Right cardiac atrium (tissue), 5 donors: Measurements from ENCODE around the gene GRPEL2. TPM values are rescaled to one million over a fixed set of nuclear protein-coding genes. Genes with fewer than 3 reads are reported as not detected.
A peak's percentile ranks its signal among the peaks of the same experiment; 100 is the strongest.

ENCODE experiments used
- ATAC-seq, 2 donors: fragments of 200-7000 bp; cut with Tn5 transposase; one replicate each; pipeline versions ENCODE4 v1.8.0 to v1.9.1; 2020; ENCODE audit warnings: moderate library complexity in 2 of 2, mild to moderate bottlenecking in 1 of 2
- DNase-seq, 3 donors: peaks; one replicate each; pipeline ENCODE4 v3.0.0-alpha.2; 2020
- H3K27ac ChIP-seq: one replicate; pipeline ENCODE4 v1.5.1; 2013; ENCODE audit warnings: mild to moderate bottlenecking, low read length, control low read depth, moderate library complexity
- H3K27me3 ChIP-seq: one replicate; pipeline ENCODE4 v1.6.1; 2013; ENCODE audit not compliant: control insufficient read depth, insufficient read depth
- H3K4me1 ChIP-seq: one replicate; pipeline ENCODE4 v1.6.1; 2013; ENCODE audit warnings: low read length; ENCODE audit not compliant: control insufficient read depth, insufficient read depth
- H3K4me3 ChIP-seq: one replicate; pipeline ENCODE4 v1.5.1; 2013; ENCODE audit warnings: low read length, control low read depth
- H3K9me3 ChIP-seq: one replicate; pipeline ENCODE4 v1.6.1; 2013; ENCODE audit warnings: low read length; ENCODE audit not compliant: control insufficient read depth
- WGBS: extraction: QIAGEN DNeasy Blood & Tissue Kit; methylation state at CpG from one replicate; pipeline ENCODE4 v1.1.7; 2013; 5-methylcytosine and 5-hydroxymethylcytosine counted together
- intact Hi-C, 4 donors: fragments of 100-400 bp; cut with DNase I; formaldehyde crosslinking; loops; one replicate each; pipeline versions ENCODE4 v1.11.0 to v1.14.0; 2022 to 2023
- long read RNA-seq, 4 donors: library from polyadenylated mRNA; unstranded; transcript quantifications; one replicate each; pipeline ENCODE4 v2.0.0, GENCODE V29; 2020 to 2021
- polyA plus RNA-seq: library from polyadenylated mRNA; stranded (reverse); fragments of 200-250 nt; gene quantifications from one replicate; pipeline ENCODE4 v1.2.3, GENCODE V29; 2013
- total RNA-seq, 4 donors: library from RNA; stranded (reverse); fragmentation: NEBNext Ultra II Directional; extraction: Animal tissue kit (Norgen Biotek cat#: 25700); gene quantifications; one replicate each; pipeline ENCODE4 v1.2.1, GENCODE V29; 2021
- donor health status: healthy with polysubstance abuse.
- donor health status: DM: no; HTN: yes; CAD: no.
- donor health status: DM: no; HTN: no; CAD: no.
- donor health status: DM: no; HTN: yes; CAD: no; lungs with severe emphysema.
- donor health status: DM: yes; HTN: yes; CAD: no.

GRPEL2 gene, protein sequence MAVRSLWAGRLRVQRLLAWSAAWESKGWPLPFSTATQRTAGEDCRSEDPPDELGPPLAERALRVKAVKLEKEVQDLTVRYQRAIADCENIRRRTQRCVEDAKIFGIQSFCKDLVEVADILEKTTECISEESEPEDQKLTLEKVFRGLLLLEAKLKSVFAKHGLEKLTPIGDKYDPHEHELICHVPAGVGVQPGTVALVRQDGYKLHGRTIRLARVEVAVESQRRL
- 10 to 100 TPM in 1 of 4 donors, 1 to 10 TPM in 3; 9.1 to 11.3 (median 9.4) TPM for total RNA-seq
- 4.8 TPM for polyA plus RNA-seq
- long read RNA-seq, donor 1, full-length matches to known transcripts, result 3 of 6 reads
- long read RNA-seq, donor 1, partial matches to known transcripts, result 0 of 6 reads
- long read RNA-seq, donor 1, other reads (novel, unspliced or antisense), result 3 of 6 reads
- long read RNA-seq, donor 2, full-length matches to known transcripts, result 2 of 2 reads
- long read RNA-seq, donor 2, partial matches to known transcripts, result 0 of 2 reads
- long read RNA-seq, donor 2, other reads (novel, unspliced or antisense), result 0 of 2 reads
- long read RNA-seq, donor 3, full-length matches to known transcripts, result 22 of 34 reads
- long read RNA-seq, donor 3, partial matches to known transcripts, result 1 of 34 reads
- long read RNA-seq, donor 3, other reads (novel, unspliced or antisense), result 11 of 34 reads
- long read RNA-seq, donor 4, full-length matches to known transcripts, result 3 of 5 reads
- long read RNA-seq, donor 4, partial matches to known transcripts, result 0 of 5 reads
- long read RNA-seq, donor 4, other reads (novel, unspliced or antisense), result 2 of 5 reads

DNA sequence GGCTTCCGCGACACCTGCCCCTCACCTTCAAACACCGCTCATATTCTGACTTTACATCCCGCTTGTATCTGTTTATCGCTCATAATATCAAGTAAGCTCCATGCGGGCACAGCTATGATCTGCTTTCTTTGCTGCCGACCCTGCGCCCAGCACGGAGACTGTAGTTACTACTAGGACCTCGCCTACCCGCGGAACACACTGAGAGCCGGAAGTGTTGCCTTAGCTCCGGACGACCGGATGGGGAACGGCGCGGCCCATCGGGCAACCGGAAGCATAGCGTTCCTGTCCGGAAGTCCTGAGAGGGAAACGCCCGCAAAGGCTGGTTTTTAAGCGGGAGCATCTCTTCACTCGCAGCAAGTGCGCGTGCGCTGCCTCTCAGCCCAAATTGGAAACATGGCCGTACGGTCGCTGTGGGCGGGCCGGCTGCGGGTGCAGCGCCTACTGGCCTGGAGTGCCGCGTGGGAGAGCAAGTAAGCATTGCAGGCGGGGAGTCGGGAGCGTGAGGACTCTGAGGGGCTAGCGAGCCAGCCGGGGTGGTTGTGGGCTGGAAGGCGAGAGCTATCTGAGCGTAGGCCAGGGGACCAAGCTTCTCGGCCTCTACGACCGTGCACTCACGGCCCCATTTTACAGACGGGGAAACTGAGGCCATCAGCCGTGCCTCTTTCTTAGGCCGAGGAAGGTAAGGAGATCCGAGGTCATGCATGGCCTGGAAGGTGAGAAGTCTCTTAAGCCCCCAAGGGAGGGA lies at the start of gene GRPEL2:
GRPEL2 (plus strand) TSS at position 353 of the 745 bp plus-strand sequence; CDS start at position 394, 41 bp downstream.
- H3K4me3 ChIP-seq, result peak within 1 kb of the TSS; percentile 51
- ATAC-seq, result peak; percentile 97 to 99
- peak within 1 kb of the TSS; percentile 84 for H3K27ac ChIP-seq
- peak; percentile 97 to 99 (median 98) for DNase-seq
- intact Hi-C loops, result no loop called here
- no peaks in the 10 kb centered on the region for H3K27me3 ChIP-seq
- no peaks in the 10 kb centered on the region for H3K4me1 ChIP-seq
- H3K9me3 ChIP-seq, result no peaks in the 10 kb centered on the region
- under 1% methylated on average over 54 of the region's 54 CpGs for WGBS

DNA sequence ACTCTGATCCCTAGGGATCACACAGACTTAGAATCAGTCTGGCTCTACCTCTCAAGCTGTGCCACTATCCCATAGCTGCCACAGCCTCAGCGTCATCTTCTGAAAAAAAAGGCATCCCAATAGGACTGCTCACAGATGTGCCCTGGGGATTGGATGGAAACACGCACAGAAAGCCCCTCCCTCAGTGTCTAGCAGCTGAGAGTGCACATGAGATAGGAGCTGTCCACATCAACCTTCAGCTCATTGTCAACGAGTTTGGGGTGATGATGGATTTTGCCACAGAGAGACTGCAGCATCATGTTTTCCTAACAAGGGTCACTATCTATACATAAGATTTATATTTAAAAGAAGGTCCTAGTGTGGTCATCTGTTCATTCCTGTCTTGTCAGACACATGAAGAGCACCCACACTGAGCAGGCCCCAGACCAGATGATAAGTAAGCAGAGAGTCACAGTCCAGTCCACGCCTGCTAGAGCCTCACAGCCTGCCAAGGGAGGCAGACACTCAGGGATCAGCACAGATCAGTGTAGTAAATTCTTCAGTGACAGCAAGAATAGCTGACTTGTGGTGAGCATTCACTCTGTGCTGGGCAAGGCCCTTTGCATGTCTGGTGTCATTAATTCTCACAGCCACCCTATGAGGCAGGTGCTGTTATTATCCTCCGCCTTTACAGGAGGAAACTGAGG lies 47.8 kb upstream of the GRPEL2 start:
- DNase-seq, result peak in 2 of 3 donors; percentile 65 to 77
- peak; percentile 50 to 71 for ATAC-seq
- intact Hi-C loops, result no loop called here
- Histone ChIP-seq H3K4me3 (no peak overlapping the region), H3K4me1 (peaks cover 31% of the 10 kb centered on the region), H3K27me3 (no peaks in the 10 kb centered on the region), H3K9me3 (no peaks in the 10 kb centered on the region), H3K27ac (peak overlapping the region; percentile 94)
- 52% methylated on average over 5 of the region's 5 CpGs for WGBS

DNA sequence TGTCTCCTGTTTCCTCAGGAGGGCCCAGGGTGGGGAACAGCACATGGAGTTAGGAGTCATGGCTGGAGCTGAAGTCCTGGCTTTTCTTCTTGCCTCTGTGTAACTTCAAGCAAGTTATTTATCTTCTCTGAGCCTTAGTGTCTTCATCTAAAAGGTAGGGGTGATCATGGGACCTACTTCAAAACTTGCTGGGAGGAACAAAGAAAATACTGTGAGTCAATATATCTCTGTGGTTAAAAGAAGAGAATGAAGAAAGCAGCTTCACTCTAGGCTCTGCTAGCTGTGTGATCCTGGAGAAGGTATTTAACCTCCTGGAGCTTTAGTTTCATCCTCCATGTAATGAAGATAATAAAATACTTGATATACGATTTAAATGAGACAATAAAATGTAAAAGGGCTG lies 47.1 kb upstream of the GRPEL2 start:
- Histone ChIP-seq H3K4me1 (peaks cover 26% of the 10 kb centered on the region), H3K4me3 (no peak overlapping the region), H3K27ac (peak overlapping the region; percentile 94), H3K27me3 (no peaks in the 10 kb centered on the region), H3K9me3 (no peaks in the 10 kb centered on the region)
- ATAC-seq (no peak), DNase-seq (no peak)
- WGBS, result 30% methylated on average over 1 of the region's 1 CpG
- intact Hi-C loops, result no loop called here

DNA sequence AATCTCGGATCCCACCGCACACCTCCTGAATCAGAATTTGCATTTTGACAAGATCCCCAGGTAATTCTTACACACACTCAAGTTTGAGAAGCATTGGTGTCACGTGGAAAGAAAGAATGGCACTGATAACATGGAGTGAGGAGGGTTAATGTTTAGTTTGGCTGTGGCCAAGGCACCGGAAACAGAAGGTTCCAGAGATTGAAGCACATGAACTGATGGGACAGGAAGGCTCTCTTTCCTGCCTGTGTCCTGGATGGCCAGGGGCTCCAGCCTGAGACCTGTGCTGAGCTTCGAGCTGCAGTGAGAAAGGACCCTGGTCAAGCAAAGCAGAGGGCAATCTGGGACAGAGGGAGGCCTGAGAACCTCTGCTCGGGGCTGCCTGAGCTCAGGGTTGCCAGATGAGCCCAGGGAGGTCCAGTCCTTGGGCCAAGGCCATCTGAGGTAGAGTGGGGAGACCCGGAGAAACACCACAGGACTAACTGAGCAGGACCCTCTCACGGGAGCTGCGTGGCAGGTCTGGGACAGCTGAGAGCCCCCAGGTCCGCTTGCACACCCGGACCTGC lies 46.4 kb upstream of the GRPEL2 start:
- Histone ChIP-seq H3K9me3 (no peaks in the 10 kb centered on the region), H3K4me1 (peaks cover 26% of the 10 kb centered on the region), H3K27me3 (no peaks in the 10 kb centered on the region), H3K27ac (peak overlapping the region; percentile 77), H3K4me3 (no peak overlapping the region)
- ATAC-seq, result peak; percentile 69 to 87
- peak in 2 of 3 donors; percentile 50 to 71 for DNase-seq
- intact Hi-C loops, result no loop called here
- WGBS, result 41% methylated on average over 11 of the region's 11 CpGs

DNA sequence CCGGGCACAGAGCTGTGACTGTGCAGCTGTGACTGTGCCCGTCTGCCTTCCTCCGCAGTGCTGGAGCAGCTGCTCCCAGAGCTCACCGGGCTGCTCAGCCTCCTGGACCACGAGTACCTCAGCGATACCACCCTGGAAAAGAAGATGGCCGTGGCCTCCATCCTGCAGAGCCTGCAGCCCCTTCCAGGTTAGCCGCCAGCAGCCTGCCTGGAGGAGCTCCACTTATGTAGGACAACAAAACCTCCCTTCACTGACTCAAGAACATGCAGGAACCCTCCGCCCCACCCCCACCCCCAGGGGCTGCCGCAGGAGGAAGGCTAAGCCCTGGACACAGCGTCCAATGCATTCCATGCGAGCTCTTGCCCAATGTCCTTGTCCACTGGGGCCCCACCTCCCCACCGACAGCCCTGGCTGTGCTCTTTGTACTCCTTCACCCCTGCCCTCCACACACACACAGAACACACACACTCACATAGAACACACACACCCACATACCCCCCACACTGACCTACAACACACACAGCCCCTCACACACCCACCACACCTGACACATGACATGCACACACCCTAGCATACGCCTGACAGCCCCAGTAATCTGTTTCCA lies 45.7 kb upstream of the GRPEL2 start:
- ATAC-seq (peak; percentile 48 to 75), DNase-seq (peak; percentile 58 to 79 (median 71))
- 53% methylated on average over 14 of the region's 14 CpGs for WGBS
- intact Hi-C loops, result no loop called here
- Histone ChIP-seq H3K4me3 (no peak overlapping the region), H3K9me3 (no peaks in the 10 kb centered on the region), H3K27me3 (no peaks in the 10 kb centered on the region), H3K4me1 (peaks cover 26% of the 10 kb centered on the region), H3K27ac (peak overlapping the region; percentile 50)

DNA sequence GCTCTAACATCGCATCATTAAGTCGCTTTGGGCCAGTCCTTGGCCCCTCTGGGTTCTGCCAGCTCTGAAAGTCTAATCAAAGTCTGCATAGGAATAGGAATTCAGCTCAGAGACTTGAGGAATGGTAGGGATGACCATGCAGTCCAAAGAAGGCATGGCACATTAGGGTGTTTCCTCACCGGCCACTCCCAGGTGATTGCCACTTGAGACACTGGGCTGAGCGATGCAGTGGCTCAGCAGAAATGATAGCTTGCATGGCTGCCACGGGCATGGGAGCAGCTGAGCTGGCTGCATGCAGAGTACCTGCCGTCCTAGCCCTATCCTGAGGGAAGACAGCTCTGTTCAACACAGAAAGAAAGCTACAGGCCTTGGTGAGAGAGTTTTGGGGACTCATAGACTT lies 44.9 kb upstream of the GRPEL2 start:
- no peaks in the 10 kb centered on the region for H3K27me3 ChIP-seq
- intact Hi-C loops, result no loop called here
- peak overlapping the region; percentile 59 for H3K27ac ChIP-seq
- no peak overlapping the region for H3K4me3 ChIP-seq
- 79% methylated on average over 6 of the region's 6 CpGs for WGBS
- no peak for ATAC-seq
- H3K9me3 ChIP-seq, result no peaks in the 10 kb centered on the region
- DNase-seq, result no peak
- H3K4me1 ChIP-seq, result peaks cover 21% of the 10 kb centered on the region

DNA sequence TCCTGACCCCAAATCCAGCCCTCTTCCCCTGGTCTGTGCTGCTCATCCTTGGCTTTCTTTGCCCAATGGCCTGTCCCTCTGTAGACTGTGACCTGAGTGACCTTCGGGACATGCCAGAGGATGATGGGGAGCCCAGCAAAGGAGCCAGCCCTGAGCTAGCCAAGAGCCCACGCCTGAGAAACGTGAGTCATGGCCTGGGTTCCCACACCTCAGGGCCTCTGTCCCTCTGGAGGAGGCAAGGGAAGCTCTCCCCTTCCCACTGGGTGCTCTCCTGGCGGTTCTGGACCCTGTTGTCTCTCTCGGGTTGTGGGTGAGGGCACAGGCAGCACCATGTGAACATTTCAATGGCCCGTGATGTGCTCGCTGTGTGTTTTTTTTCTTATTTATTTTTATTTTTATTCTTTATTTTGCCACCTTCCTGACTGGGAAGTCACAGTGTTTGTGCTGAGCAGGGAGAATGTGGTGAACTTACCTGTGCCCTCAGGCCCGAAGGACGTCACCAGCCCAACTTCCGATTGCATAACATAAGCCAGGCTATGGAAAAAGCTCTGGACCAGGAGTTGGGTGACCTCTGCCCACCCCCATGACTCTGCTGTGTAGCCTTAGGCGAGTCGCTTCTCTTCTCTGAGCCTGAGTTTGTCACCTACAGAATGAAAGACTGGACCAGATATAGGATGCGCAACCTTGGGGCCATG lies 44.1 kb upstream of the GRPEL2 start:
- H3K27ac ChIP-seq, result peak overlapping the region; percentile 59
- no peak for ATAC-seq
- 87% methylated on average over 13 of the region's 13 CpGs for WGBS
- peaks cover 21% of the 10 kb centered on the region for H3K4me1 ChIP-seq
- intact Hi-C loops, result no loop called here
- no peak overlapping the region for H3K4me3 ChIP-seq
- no peak for DNase-seq
- H3K27me3 ChIP-seq, result no peaks in the 10 kb centered on the region
- no peaks in the 10 kb centered on the region for H3K9me3 ChIP-seq

DNA sequence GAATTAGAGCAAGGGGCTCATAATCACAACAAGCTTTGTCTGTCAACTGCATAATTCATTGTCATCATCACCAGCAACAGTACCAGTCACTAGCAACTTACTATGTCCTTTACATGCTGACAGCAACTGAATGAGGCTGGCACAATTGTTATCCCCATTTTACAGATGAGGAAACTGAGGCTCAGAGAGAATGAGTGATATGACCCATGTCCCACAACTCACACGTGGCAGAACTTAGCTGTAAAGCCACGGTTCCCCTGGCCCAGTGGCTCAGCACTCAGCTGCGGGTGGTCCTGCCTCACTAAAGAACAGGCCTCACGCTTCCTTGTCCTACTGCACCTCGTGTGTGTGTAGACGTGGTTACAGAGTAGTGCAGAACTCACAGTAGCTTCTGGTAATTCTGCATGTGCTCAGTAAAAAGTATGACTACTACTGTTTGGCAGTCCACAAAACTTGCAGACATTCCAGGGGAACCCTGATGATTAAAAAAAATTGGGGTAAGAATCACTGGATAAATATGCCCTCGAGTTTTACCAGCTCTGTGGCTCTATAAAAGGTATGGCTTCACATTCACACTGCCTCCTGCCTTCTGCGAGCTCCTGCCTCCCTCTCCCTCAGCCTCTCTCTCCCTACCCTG lies 43.4 kb upstream of the GRPEL2 start:
- H3K4me1 ChIP-seq, result peaks cover 21% of the 10 kb centered on the region
- ATAC-seq (no peak), DNase-seq (no peak)
- intact Hi-C loops, result no loop called here
- no peaks in the 10 kb centered on the region for H3K27me3 ChIP-seq
- H3K4me3 ChIP-seq, result no peak overlapping the region
- H3K27ac ChIP-seq, result no peak overlapping the region
- H3K9me3 ChIP-seq, result no peaks in the 10 kb centered on the region
- WGBS, result 75% methylated on average over 8 of the region's 8 CpGs

DNA sequence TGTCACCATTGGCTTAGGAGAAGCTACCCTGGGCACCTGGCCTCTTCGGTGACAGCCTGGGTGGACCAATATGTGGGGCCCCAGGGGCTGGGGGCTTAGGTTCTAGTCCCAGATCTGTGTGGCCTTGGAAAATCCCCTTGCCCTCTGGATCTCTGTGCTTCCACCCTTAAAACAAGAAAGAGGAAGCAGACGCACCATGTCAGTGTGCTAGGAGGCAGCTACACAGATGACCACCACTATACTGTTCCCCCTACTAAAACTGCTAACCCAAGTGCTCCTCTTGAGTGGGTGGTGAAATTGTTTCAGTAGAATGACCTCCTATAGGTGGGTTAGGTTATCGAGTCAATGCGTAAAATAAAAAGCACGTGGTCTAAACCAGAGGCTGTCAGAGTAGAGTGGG lies 42.7 kb upstream of the GRPEL2 start:
- ATAC-seq (no peak), DNase-seq (no peak)
- Histone ChIP-seq H3K4me3 (no peak overlapping the region), H3K27ac (no peak overlapping the region), H3K9me3 (no peaks in the 10 kb centered on the region), H3K4me1 (peaks cover 18% of the 10 kb centered on the region), H3K27me3 (no peaks in the 10 kb centered on the region)
- WGBS, result 83% methylated on average over 5 of the region's 5 CpGs
- intact Hi-C loops, result no loop called here
